Measurements from ENCODE around the gene LMX1A. TPM values are rescaled to one million over a fixed set of nuclear protein-coding genes. Genes with fewer than 3 reads are reported as not detected.

Gene LMX1A
- total and polyA plus RNA-seq, 2 experiments from 2014 or later, result not detected

- TF ChIP-seq EZH2phosphoT487 (IDR thresholded peaks at IDR 0.05; ENCODE audit: unreplicated experiment) (no peak), ETS1 (IDR thresholded peaks at IDR 0.05) (no peak)
These were observed 138.6 kb downstream of the LMX1A start (continued) for GRCh38 chr1:165217958-165218357.

- Histone ChIP-seq H3K27ac (ENCODE audit: low read depth) (no peak overlapping the region), H3F3A (replicated peaks; ENCODE audit: low read depth) (no peaks in the 10 kb centered on the region), H3K4me2 (no peak overlapping the region; the same call in 1 of the 2 replicates), H3K36me3 (ENCODE audit: insufficient read depth) (no peaks in the 10 kb centered on the region), H2AFZ (no peak overlapping the region), H4K20me1 (replicated peaks; ENCODE audit: insufficient read depth) (no peaks in the 10 kb centered on the region), H3K4me1 (ENCODE audit: insufficient read depth) (peaks cover 17% of the 10 kb centered on the region), H3K79me2 (replicated peaks; ENCODE audit: insufficient read depth) (no peaks in the 10 kb centered on the region), H3K9me2 (ENCODE audit: insufficient read depth) (no peaks in the 10 kb centered on the region), H3K4me3 (no peak overlapping the region), H3K27me3 (ENCODE audit: insufficient read depth) (no peaks in the 10 kb centered on the region)
- Mint-ChIP-seq H3K36me3 (ENCODE audit: low read depth) (no peaks in the 10 kb centered on the region), H3K4me3 (no peak overlapping the region), H3K4me1 (peaks cover 57% of the 10 kb centered on the region), H3K27me3 (ENCODE audit: insufficient read depth, low read depth, poor library complexity) (peaks cover 5% of the 10 kb centered on the region), H3K27ac (0 out of 2 replicates have a peak overlapping the region, but pooled peaks have one; percentile 58), H3K9me3 (no peaks in the 10 kb centered on the region)
- TF ChIP-seq ZNF331 (CRISPR knock-in tag; IDR thresholded peaks at IDR 0.05; ENCODE audit: low read depth) (no peak), ZNF462 (CRISPR knock-in tag; IDR thresholded peaks at IDR 0.05) (peak; percentile 72; the same call in 1 of the 2 replicates)
- no peak for DNase-seq (ENCODE audit: low spot score)
- ATAC-seq, result peak; percentile 34; the same call in 1 of the 3 replicates
These were observed 140.3 kb downstream of the LMX1A start for GRCh38 chr1:165216254-165216653.

Measured in GM23338 (cell line).